GM12891 (cell line): ENCODE data around the gene VAV3.

Source experiments
- PAX5 ChIP-seq: IDR thresholded peaks from 2 replicates; pipeline ENCODE4 v1.6.1; 2011; ENCODE audit warnings: low read length, moderate library complexity, mild to moderate bottlenecking; ENCODE audit not compliant: insufficient read depth, severe bottlenecking
- POLR2A ChIP-seq: IDR thresholded peaks from 2 replicates; pipeline ENCODE4 v1.6.1; 2011; ENCODE audit warnings: low read depth, low read length, control low read depth
- POLR2AphosphoS5 ChIP-seq: IDR thresholded peaks from 2 replicates; pipeline ENCODE4 v1.6.1; 2011; ENCODE audit warnings: low read depth, low read length, control low read depth
- SPI1 ChIP-seq: IDR thresholded peaks from 2 replicates; pipeline ENCODE4 v1.6.1; 2011; ENCODE audit warnings: low read depth, low read length, control low read depth
- TAF1 ChIP-seq: IDR thresholded peaks from 2 replicates; pipeline ENCODE4 v1.6.1; 2011; ENCODE audit warnings: low read depth, low read length, control low read depth

DNA sequence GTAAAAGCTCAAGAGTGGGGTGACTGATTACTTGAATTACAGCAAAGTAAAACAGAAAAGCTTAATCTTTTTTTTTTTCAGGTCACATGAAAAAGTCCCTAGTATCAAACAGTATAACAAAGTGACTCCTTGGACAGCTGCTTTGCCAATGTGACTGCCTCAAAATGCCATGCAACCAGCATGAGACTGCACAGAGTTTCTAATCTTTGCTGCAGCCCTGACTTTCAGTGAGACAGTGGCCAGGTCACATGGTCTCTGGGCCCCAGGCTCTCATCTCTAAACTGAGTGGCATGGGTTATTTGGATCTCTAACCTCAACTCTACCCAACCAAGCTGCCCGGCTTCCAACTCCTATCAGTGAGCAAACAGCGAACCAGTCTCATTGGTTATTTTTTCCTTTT is 169.0 kb downstream of the VAV3 start:
- no peak for TF ChIP-seq POLR2AphosphoS5
- TF ChIP-seq POLR2A: no peak
- TF ChIP-seq TAF1: no peak
- TF ChIP-seq PAX5: no peak
- TF ChIP-seq SPI1: no peak
